Common myeloid progenitor, CD34-positive (primary cell): Measurements from ENCODE around the gene IL6R.

ENCODE experiments used
- CTCF ChIA-PET: fragments of 350-600 bp; sonication (Branson Sonifier 250); formaldehyde crosslinking; loops from one replicate; lab custom pipeline; 2021; ENCODE audit warnings: antibody characterized with exemption; lab: Charles Lee
- POLR2A ChIA-PET: fragments of 350-600 bp; sonication (Branson Sonifier 250); formaldehyde crosslinking; loops from one replicate; lab custom pipeline; 2021; ENCODE audit warnings: antibody characterized with exemption; lab: Charles Lee
- DNase-seq, 3 donors: peaks; one replicate each; pipeline versions ENCODE4 v3.0.0 to v3.0.0-alpha.2; 2013
- H3K27ac ChIP-seq, 2 experiments: 1 replicate in 1 of 2; 2 replicates in 1 of 2; pipeline ENCODE4 v1.7.0; 2013; ENCODE audit warnings: inconsistent platforms in 2 of 2, low read length in 2 of 2, mild to moderate bottlenecking in 2 of 2, low read depth in 1 of 2, moderate library complexity in 1 of 2; ENCODE audit not compliant: severe bottlenecking in 2 of 2, insufficient read depth in 1 of 2, poor library complexity in 1 of 2
- H3K27me3 ChIP-seq, 5 experiments: replicated peaks in 2 of 5; 1 replicate in 3 of 5; 2 replicates in 2 of 5; pipeline versions ENCODE4 v1.6.1 to v1.7.0; 2013; ENCODE audit warnings: low read length in 4 of 5, mild to moderate bottlenecking in 2 of 5, moderate library complexity in 2 of 5, inconsistent platforms in 1 of 5; ENCODE audit not compliant: insufficient read depth in 5 of 5, control insufficient read depth in 4 of 5
- H3K36me3 ChIP-seq, 4 experiments: 1 replicate in 2 of 4; 2 replicates in 2 of 4; pipeline versions ENCODE4 v1.6.1 to v1.7.0; 2013; ENCODE audit warnings: low read length in 3 of 4, control low read depth in 1 of 4, mild to moderate bottlenecking in 1 of 4; ENCODE audit not compliant: control insufficient read depth in 4 of 4, insufficient read depth in 4 of 4
- H3K4me1 ChIP-seq, 4 experiments: 1 replicate in 3 of 4; 2 replicates in 1 of 4; pipeline versions ENCODE4 v1.6.1 to v1.7.1; 2013; ENCODE audit warnings: low read length in 3 of 4, mild to moderate bottlenecking in 3 of 4, control low read depth in 1 of 4, inconsistent platforms in 1 of 4, moderate library complexity in 1 of 4; ENCODE audit not compliant: control insufficient read depth in 4 of 4, insufficient read depth in 4 of 4; ENCODE audit errors: control extremely low read depth in 1 of 4
- H3K4me3 ChIP-seq, 7 experiments: 1 replicate in 4 of 7; 2 replicates in 3 of 7; pipeline versions ENCODE4 v1.5.1 to v1.7.0; 2013; ENCODE audit warnings: mild to moderate bottlenecking in 7 of 7, low read length in 6 of 7, moderate library complexity in 6 of 7, inconsistent platforms in 2 of 7, low read depth in 2 of 7, control low read depth in 1 of 7; ENCODE audit not compliant: insufficient read depth in 4 of 7, control insufficient read depth in 1 of 7; ENCODE audit errors: extremely low read depth in 1 of 7
- H3K9me3 ChIP-seq, 5 experiments: 1 replicate in 4 of 5; 2 replicates in 1 of 5; pipeline versions ENCODE4 v1.6.1 to v1.7.1; 2013; ENCODE audit warnings: low read length in 4 of 5, mild to moderate bottlenecking in 2 of 5, inconsistent platforms in 1 of 5, low read depth in 1 of 5, moderate library complexity in 1 of 5; ENCODE audit not compliant: control insufficient read depth in 4 of 5, insufficient read depth in 2 of 5; ENCODE audit errors: control extremely low read depth in 1 of 5
- WGBS: methylation state at CpG from one replicate; pipeline ENCODE4 v1.1.5; 2013; ENCODE audit not compliant: insufficient coverage; 5-methylcytosine and 5-hydroxymethylcytosine counted together

Gene IL6R

DNA sequence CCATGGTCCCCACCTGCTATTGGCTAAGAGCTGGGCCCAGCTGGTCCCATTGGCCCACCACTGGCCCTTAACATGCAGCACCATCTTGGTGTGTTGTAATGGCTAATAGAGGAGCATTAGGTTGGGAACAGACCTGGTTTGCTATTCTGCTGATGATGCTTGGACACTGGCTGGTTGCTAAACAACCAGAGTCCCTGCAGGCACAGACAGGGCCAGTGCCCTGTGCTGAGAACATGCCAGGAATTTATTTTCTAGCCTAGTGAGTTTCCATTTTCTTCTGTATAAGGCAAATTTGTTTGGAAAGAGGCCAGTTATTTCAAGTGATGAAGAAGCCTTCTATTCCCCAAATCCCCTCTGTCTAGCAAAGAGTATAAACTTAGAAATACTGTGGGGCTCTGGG, 53.9 kb downstream of the IL6R start:
- peaks cover 4 to 22% (median 7%) of the 10 kb centered on the region in 4 experiments for H3K36me3 ChIP-seq
- H3K4me3 ChIP-seq, result no peak overlapping the region
- H3K27me3 ChIP-seq, result no peaks in the 10 kb centered on the region
- no peak overlapping the region for H3K27ac ChIP-seq
- H3K9me3 ChIP-seq, result no peaks in the 10 kb centered on the region
- CTCF ChIA-PET, result interaction anchor here (1.7 kb wide), 1 partner anchor 33 kb away, joined by 5 read pairs; no protein-coding TSS in a partner anchor
- POLR2A ChIA-PET, result no interaction called here
- H3K4me1 ChIP-seq, result peaks cover 0 to 20% (median 14%) of the 10 kb centered on the region in 4 experiments
- DNase-seq, result no peak

DNA sequence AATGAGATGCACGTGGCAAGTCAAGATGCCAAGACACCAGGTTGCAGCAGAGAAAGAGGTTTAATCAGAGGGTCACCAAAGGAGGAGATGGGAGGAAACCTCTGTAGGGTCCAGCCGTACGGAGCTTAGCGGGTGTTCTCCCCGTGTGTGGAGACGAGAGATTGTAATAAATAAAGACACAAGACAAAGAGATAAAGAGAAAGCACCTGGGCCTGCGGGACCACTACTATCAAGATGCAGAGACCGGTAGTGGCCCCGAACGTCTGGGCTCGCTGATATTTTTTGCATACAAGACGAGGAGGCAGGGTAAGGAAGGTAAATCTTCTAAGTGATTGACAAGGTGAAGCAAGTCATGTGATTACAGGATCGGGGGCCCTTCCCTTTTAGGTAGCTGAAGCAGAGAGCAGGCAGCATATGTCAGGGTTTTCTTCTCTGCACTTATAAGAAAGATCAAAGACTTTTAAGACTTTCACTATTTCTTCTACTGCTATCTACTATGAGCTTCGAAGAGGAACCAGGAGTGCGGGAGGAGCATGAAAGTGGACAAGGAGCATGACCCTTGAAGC, 55.6 kb downstream of the IL6R start:
- Histone ChIP-seq H3K27ac (no peak overlapping the region), H3K4me3 (no peak overlapping the region), H3K36me3 (peaks cover 4 to 14% (median 10%) of the 10 kb centered on the region in 4 experiments), H3K4me1 (peaks cover 1 to 36% (median 30%) of the 10 kb centered on the region in 4 experiments), H3K9me3 (no peaks in the 10 kb centered on the region), H3K27me3 (no peaks in the 10 kb centered on the region)
- no peak for DNase-seq
- POLR2A ChIA-PET, result no interaction called here
- 58% methylated on average over 10 of the region's 15 CpGs for WGBS
- CTCF ChIA-PET, result interaction anchor here (1.0 to 1.7 kb wide), 3 partner anchors 14 to 86 kb away, joined by 3 to 5 read pairs (median 5); no protein-coding TSS in a partner anchor

DNA sequence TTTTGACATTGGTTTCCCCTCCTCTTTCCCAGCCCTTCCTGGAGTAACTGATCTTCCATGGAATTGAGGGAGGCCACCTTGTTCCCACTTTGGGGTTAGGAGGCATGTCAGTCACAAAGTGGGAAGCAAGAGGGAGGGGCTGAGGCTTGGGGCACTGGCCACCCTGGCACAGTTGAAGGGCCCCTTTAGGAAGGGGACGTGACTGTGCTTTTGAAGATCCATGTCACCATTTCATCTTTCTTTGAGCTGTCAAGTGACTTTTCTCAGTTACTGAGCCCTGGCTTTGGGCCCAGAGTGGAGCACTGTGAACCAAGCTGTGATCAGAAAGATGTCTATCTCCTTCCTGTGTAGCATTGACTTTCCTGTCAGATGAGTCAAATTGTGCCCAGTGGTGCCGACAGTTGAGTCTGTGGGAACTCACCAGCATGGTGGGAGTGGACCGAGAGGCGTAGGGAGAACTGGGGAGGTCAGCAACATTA, 58.4 kb downstream of the IL6R start:
- peak in 2 of 3 donors; percentile 78 to 80 for DNase-seq
- CTCF ChIA-PET, result interaction anchor here (0.6 to 2.5 kb wide), 8 partner anchors 9 to 119 kb away, joined by 3 to 11 read pairs (median 4); no protein-coding TSS in a partner anchor
- Histone ChIP-seq H3K4me3 (peak overlapping the region in 5 of 7 experiments; percentile 0 to 59 (median 36)), H3K27ac (peak overlapping the region; percentile 43 to 69), H3K9me3 (no peaks in the 10 kb centered on the region), H3K36me3 (peaks cover 0 to 9% (median 5%) of the 10 kb centered on the region in 4 experiments), H3K27me3 (no peaks in the 10 kb centered on the region), H3K4me1 (peaks cover 8 to 61% (median 50%) of the 10 kb centered on the region in 4 experiments)
- 0% methylated on average over 3 of the region's 4 CpGs for WGBS
- POLR2A ChIA-PET, result interaction anchor here (0.7 kb wide), 1 partner anchor 92 kb away, joined by 3 read pairs; no protein-coding TSS in a partner anchor

DNA sequence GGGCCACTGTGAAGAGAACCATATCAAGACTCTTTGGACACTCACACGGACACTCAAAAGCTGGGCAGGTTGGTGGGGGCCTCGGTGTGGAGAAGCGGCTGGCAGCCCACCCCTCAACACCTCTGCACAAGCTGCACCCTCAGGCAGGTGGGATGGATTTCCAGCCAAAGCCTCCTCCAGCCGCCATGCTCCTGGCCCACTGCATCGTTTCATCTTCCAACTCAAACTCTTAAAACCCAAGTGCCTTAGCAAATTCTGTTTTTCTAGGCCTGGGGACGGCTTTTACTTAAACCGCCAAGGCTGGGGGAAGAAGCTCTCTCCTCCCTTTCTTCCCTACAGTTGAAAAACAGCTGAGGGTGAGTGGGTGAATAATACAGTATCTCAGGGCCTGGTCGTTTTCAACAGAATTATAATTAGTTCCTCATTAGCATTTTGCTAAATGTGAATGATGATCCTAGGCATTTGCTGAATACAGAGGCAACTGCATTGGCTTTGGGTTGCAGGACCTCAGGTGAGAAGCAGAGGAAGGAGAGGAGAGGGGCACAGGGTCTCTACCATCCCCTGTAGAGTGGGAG, 60.6 kb downstream of the IL6R start:
- H3K27me3 ChIP-seq, result no peaks in the 10 kb centered on the region
- H3K27ac ChIP-seq, result peak overlapping the region; percentile 79 to 92
- H3K36me3 ChIP-seq, result peaks cover 0 to 9% (median 5%) of the 10 kb centered on the region in 4 experiments
- ChIA-PET CTCF (interaction anchor here (0.8 to 4.8 kb wide), 13 partner anchors 10 to 610 kb away, joined by 3 to 34 read pairs (median 4); no protein-coding TSS in a partner anchor), POLR2A (interaction anchor here (0.6 to 1.5 kb wide), 5 partner anchors 18 to 283 kb away, joined by 3 to 4 read pairs (median 3); no protein-coding TSS in a partner anchor)
- WGBS, result 90% methylated on average over 2 of the region's 8 CpGs
- peaks cover 8 to 64% (median 50%) of the 10 kb centered on the region in 4 experiments for H3K4me1 ChIP-seq
- no peaks in the 10 kb centered on the region for H3K9me3 ChIP-seq
- DNase-seq, result peak in 2 of 3 donors; percentile 54 to 61
- peak overlapping the region in 2 of 7 experiments; percentile 12 to 37 for H3K4me3 ChIP-seq

DNA sequence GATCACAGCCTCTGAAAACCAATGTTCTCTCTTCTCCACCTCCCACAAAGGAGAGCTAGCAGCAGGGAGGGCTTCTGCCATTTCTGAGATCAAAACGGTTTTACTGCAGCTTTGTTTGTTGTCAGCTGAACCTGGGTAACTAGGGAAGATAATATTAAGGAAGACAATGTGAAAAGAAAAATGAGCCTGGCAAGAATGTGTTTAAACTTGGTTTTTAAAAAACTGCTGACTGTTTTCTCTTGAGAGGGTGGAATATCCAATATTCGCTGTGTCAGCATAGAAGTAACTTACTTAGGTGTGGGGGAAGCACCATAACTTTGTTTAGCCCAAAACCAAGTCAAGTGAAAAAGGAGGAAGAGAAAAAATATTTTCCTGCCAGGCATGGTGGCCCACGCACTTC, 61.1 kb downstream of the IL6R start:
- no peaks in the 10 kb centered on the region for H3K9me3 ChIP-seq
- peaks cover 8 to 62% (median 50%) of the 10 kb centered on the region in 4 experiments for H3K4me1 ChIP-seq
- H3K27me3 ChIP-seq, result no peaks in the 10 kb centered on the region
- H3K27ac ChIP-seq, result peak overlapping the region; percentile 79 to 92
- H3K4me3 ChIP-seq, result peak overlapping the region in 3 of 7 experiments; percentile 2 to 37 (median 12)
- CTCF ChIA-PET, result interaction anchor here (1.1 to 4.8 kb wide), 9 partner anchors 9 to 117 kb away, joined by 3 to 34 read pairs (median 5); no protein-coding TSS in a partner anchor
- peaks cover 0 to 9% (median 5%) of the 10 kb centered on the region in 4 experiments for H3K36me3 ChIP-seq
- DNase-seq, result peak; percentile 60 to 88 (median 82)
- POLR2A ChIA-PET, result interaction anchor here (0.7 to 1.5 kb wide), 3 partner anchors 18 to 283 kb away, joined by 3 read pairs; no protein-coding TSS in a partner anchor
- 35% methylated on average over 2 of the region's 3 CpGs for WGBS

DNA sequence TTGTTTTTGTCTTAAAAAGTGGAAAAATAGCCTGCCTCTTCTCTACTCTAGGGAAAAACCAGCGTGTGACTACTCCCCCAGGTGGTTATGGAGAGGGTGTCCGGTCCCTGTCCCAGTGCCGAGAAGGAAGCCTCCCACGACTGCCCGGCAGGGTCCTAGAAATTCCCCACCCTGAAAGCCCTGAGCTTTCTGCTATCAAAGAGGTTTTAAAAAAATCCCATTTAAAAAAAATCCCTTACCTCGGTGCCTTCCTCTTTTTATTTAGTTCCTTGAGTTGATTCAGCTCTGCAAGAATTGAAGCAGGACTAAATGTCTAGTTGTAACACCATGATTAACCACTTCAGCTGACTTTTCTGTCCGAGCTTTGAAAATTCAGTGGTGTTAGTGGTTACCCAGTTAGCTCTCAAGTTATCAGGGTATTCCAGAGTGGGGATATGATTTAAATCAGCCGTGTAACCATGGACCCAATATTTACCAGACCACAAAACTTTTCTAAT, 61.8 kb downstream of the IL6R start:
- POLR2A ChIA-PET, result interaction anchor here (1.5 kb wide), 1 partner anchor 19 kb away, joined by 3 read pairs; no protein-coding TSS in a partner anchor
- CTCF ChIA-PET, result interaction anchor here (0.5 to 4.8 kb wide), 8 partner anchors 9 to 831 kb away, joined by 3 to 34 read pairs (median 4); no protein-coding TSS in a partner anchor
- Histone ChIP-seq H3K27ac (peak overlapping the region; percentile 79 to 92), H3K4me3 (peak overlapping the region in 2 of 7 experiments; percentile 11 to 12), H3K36me3 (peaks cover 0 to 9% (median 5%) of the 10 kb centered on the region in 4 experiments), H3K4me1 (peaks cover 8 to 61% (median 50%) of the 10 kb centered on the region in 4 experiments), H3K27me3 (no peaks in the 10 kb centered on the region), H3K9me3 (no peaks in the 10 kb centered on the region)
- 0% methylated on average over 2 of the region's 8 CpGs for WGBS
- peak in 2 of 3 donors; percentile 70 to 75 for DNase-seq
